Spleen (tissue), 7 donors: Measurements from ENCODE around the gene SP100.

Source experiments
- POLR2A ChIP-seq, 3 donors: fragments of 450-650 bp; IDR thresholded peaks; one replicate each; pipeline ENCODE4 v1.5.1; 2017; ENCODE audit warnings: antibody characterized with exemption in 3 of 3, mild to moderate bottlenecking in 1 of 3
- POLR2AphosphoS5 ChIP-seq, 3 donors: sonication (generic); formaldehyde crosslinking; IDR thresholded peaks; one replicate each; pipeline ENCODE4 v1.5.1; 2017; ENCODE audit warnings: antibody characterized with exemption in 3 of 3
- TF ChIP-seq, protein P1 (sequence below), 11 experiments: fragments of 200-600 bp in 7 of 11; fragments of 450-650 bp in 4 of 11; sonication (generic) in 4 of 11; IDR thresholded peaks in 8 of 11; conservative IDR thresholded peaks in 3 of 11; 1 replicate in 7 of 11; 2 replicates in 4 of 11; pipeline versions ENCODE4 v1.4.0 to v1.8.0; 2016 to 2021; ENCODE audit warnings: antibody characterized with exemption in 11 of 11, inconsistent platforms in 4 of 11, mild to moderate bottlenecking in 1 of 11
- donor health status: DM: no; HTN: no; CAD: no; lungs with moderate emphysema.
- donor health status: DM: no; HTN: no; CAD: no.
- donor health status: DM: no; HTN: no; CAD: no.

DNA sequence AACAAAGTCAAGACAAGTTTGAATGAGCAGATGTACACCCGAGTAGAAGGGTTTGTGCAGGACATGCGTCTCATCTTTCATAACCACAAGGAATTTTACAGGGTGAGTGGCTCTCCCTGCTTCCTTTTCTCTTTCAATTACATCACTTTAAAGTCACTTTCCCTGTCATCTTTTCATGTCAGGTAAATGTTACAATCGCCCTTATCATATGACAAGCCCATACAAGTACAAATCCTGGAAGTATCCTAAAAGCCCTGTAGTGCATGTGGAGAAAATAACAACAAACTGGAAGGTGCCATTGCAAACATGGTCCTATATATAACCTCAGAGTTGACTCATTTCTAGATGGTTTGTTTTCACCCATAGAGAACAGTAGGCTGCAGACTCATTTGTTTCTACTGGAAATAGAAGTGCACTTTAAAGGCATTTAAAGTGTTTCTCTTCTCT, 126.0 kb downstream of the SP100 start:
- TF ChIP-seq, protein P1, sequence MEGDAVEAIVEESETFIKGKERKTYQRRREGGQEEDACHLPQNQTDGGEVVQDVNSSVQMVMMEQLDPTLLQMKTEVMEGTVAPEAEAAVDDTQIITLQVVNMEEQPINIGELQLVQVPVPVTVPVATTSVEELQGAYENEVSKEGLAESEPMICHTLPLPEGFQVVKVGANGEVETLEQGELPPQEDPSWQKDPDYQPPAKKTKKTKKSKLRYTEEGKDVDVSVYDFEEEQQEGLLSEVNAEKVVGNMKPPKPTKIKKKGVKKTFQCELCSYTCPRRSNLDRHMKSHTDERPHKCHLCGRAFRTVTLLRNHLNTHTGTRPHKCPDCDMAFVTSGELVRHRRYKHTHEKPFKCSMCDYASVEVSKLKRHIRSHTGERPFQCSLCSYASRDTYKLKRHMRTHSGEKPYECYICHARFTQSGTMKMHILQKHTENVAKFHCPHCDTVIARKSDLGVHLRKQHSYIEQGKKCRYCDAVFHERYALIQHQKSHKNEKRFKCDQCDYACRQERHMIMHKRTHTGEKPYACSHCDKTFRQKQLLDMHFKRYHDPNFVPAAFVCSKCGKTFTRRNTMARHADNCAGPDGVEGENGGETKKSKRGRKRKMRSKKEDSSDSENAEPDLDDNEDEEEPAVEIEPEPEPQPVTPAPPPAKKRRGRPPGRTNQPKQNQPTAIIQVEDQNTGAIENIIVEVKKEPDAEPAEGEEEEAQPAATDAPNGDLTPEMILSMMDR (IDR thresholded peaks at IDR 0.05 in 8 of 11, conservative IDR thresholded peaks at IDR 0.05 in 3 of 11), result no peak
- TF ChIP-seq POLR2AphosphoS5 (IDR thresholded peaks at IDR 0.05) (no peak), POLR2A (IDR thresholded peaks at IDR 0.05) (no peak)
